Thymus (tissue), 11 donors: ENCODE measurements around the gene RPL32. TPM values are rescaled to one million over a fixed set of nuclear protein-coding genes. Genes with fewer than 3 reads are reported as not detected.

Source experiments
- DNase-seq, 9 donors: peaks; one replicate each; pipeline ENCODE4 v3.0.0-alpha.2; 2013; ENCODE audit warnings: low spot score in 9 of 9, low read depth in 6 of 9, missing footprints in 1 of 9
- H3K27ac ChIP-seq, 2 donors: one replicate each; pipeline ENCODE4 v1.5.1; 2013; ENCODE audit warnings: control low read depth in 1 of 2, low read depth in 1 of 2, low read length in 1 of 2, mild to moderate bottlenecking in 1 of 2, moderate library complexity in 1 of 2
- H3K27me3 ChIP-seq, 2 donors: one replicate each; pipeline ENCODE4 v1.5.1; 2013; ENCODE audit warnings: low read length in 1 of 2; ENCODE audit not compliant: control insufficient read depth in 2 of 2, insufficient read depth in 1 of 2
- H3K36me3 ChIP-seq, 2 donors: one replicate each; pipeline ENCODE4 v1.5.1; 2013; ENCODE audit warnings: low read length in 1 of 2, mild to moderate bottlenecking in 1 of 2, moderate library complexity in 1 of 2; ENCODE audit not compliant: control insufficient read depth in 2 of 2, insufficient read depth in 2 of 2
- H3K4me1 ChIP-seq, 2 donors: one replicate each; pipeline ENCODE4 v1.5.1; 2013; ENCODE audit warnings: low read length in 2 of 2; ENCODE audit not compliant: control insufficient read depth in 2 of 2, insufficient read depth in 2 of 2
- H3K4me3 ChIP-seq, 2 donors: one replicate each; pipeline ENCODE4 v1.5.1; 2013; ENCODE audit warnings: low read length in 2 of 2, control low read depth in 1 of 2, mild to moderate bottlenecking in 1 of 2
- H3K9me3 ChIP-seq, 2 donors: one replicate each; pipeline ENCODE4 v1.5.1; 2013; ENCODE audit warnings: low read length in 1 of 2, mild to moderate bottlenecking in 1 of 2; ENCODE audit not compliant: control insufficient read depth in 2 of 2, insufficient read depth in 1 of 2
- WGBS: extraction: QIAGEN DNeasy Blood & Tissue Kit; methylation state at CpG from one replicate; pipeline ENCODE4 v1.1.7; 2013; 5-methylcytosine and 5-hydroxymethylcytosine counted together
- polyA plus RNA-seq: library from polyadenylated mRNA; stranded (reverse); fragments of 200-250 nt; gene quantifications from one replicate; pipeline ENCODE4 v1.2.3, GENCODE V29; 2013
- total RNA-seq: library from RNA; stranded (reverse); fragments of 120-200 nt; gene quantifications from one replicate; pipeline ENCODE4 v1.2.4, GENCODE V29; 2013
- donor health status: healthy.

The RPL32 gene
- total and polyA plus RNA-seq, 2 donors: 3,219 to 3,281 TPM

DNA sequence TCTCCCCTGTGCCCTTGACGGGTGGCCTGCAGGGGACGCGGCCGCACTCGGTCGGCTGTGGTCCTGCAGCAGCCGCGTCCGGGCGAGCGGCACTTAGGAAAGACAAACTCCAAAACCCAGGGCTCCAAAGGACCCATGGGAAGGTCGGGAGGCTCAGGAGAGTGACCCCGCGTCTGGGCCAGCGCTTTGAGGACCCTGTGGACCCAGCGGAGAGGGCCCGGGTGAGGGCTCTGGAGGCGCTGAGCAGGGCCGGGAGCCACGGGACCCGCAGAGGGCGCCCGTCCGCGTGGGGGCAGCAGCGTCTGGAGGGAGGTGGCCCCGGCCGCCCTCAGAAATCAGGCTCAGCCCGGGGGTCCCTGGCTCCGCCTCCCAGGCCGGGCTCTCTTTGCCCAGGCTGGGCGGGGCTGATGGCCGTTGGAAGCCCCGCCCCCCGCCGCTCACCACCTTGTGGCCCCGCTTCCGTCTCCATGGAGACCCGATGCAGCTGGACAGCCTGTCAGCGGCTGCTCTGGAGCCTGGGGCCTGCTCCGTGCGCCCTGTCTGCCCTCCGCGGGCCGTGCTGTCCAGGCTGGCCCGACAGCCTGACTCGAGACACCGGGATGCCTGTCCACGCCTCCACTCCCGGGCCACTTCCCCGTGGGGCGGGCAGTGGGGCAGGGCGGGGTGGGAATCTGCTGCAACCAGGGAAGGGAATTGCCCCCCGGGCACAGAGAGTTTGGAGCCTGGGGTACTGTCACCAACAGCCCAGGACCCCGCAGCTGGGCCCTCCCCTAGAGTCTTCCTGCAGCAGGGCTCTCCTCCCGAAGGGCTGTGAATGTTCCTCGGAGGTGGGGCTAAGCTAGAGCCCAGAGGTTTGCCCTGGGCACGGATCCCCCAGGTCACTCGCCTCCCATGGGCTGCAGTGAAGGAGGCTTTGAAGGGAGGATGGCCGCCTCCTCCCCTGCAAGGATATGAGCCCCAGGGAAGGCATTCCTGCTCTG is 34.8 kb upstream of the RPL32 start:
- DNase-seq: peak in 2 of 9 donors; percentile 21 to 25
- Histone ChIP-seq H3K27me3 (peaks cover 0 to 25% of the 10 kb centered on the region in 2 donors), H3K4me1 (peaks cover 0 to 2% of the 10 kb centered on the region in 2 donors), H3K4me3 (no peak overlapping the region), H3K36me3 (no peaks in the 10 kb centered on the region), H3K27ac (no peak overlapping the region), H3K9me3 (no peaks in the 10 kb centered on the region)
- WGBS: 35% methylated on average over 60 of the region's 60 CpGs

DNA sequence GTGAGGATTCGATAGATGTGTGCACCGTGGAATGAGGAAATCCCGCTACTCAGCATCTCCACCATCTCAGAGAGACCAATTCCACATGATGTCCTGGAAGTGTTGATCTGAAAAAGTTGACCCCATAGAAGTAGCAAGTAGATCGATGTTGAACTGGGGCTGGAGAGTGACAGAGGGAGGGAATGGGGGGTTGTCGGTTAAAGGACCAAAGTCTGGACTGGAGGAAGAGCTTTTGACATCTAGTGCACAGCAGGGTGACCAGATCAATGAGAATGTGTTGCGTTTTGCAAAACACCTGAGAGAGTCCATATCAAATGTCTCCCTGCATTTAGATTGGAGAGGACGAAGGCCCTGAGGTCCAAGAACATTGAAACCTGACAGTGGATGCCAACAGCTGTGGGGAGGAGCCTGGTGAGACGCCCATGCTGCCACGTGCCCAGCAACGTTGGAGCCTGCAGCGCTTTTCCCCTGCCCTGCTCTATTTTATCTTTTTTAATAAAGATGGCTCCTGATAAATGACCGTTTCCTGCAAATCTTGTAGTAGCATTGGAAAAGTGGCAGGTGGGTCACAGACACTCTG is 30.1 kb upstream of the RPL32 start:
- Histone ChIP-seq H3K27ac (no peak overlapping the region), H3K4me1 (peaks cover 5 to 12% of the 10 kb centered on the region in 2 donors), H3K36me3 (no peaks in the 10 kb centered on the region), H3K27me3 (peaks cover 15 to 57% of the 10 kb centered on the region in 2 donors), H3K4me3 (no peak overlapping the region), H3K9me3 (no peaks in the 10 kb centered on the region)
- WGBS: 92% methylated on average over 12 of the region's 12 CpGs
- DNase-seq: no peak

DNA sequence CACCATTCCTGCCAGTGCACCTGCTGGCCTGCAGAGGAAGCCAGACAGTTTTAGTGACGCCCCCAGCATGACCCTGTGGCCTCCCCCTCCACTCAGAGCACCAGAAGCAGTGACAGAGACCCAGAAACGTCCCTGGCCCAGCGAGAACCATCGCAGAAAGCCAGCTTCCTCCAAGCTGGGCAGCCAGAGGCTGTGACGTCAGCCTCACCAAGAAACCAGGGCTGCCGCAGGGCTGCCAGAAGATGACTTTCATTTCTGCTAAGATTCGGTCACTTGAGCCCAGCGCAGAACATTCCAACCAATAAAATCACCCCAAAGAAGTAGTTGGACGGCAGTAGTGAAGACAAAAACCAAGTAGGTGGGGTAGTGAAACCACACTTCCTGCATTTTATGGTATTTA is 29.6 kb upstream of the RPL32 start:
- peaks cover 15 to 51% of the 10 kb centered on the region in 2 donors for H3K27me3 ChIP-seq
- H3K36me3 ChIP-seq: no peaks in the 10 kb centered on the region
- 74% methylated on average over 9 of the region's 9 CpGs for WGBS
- no peak for DNase-seq
- H3K9me3 ChIP-seq: no peaks in the 10 kb centered on the region
- H3K27ac ChIP-seq: no peak overlapping the region
- H3K4me3 ChIP-seq: no peak overlapping the region
- H3K4me1 ChIP-seq: peaks cover 5 to 10% of the 10 kb centered on the region in 2 donors

DNA sequence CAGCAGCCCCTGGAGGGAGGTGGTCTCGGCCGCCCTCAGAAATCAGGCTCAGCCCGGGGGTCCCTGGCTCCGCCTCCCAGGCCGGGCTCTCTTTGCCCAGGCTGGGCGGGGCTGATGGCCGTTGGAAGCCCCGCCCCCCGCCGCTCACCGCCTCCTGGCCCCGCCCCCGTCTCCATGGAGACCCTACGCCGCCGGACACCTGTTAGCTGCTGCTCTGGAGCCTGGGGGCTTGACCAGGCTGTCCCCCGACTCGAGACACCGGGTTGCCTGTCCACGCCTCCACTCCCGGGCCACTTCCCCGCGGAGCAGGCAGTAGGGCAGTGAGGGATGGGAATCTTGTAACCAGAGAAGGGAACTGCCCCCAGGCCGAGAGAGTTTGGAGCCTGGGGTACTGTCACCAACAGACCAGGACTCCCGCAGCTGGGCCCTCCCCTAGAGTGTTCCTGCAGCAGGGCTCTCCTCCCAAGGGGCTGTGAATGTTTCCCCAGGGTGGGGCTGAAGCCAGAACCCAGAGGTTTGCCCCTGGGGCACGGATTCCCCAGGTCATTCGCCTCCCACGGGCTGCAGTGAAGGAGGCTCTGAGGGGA is 27.8 kb upstream of the RPL32 start:
- Histone ChIP-seq H3K4me1 (peaks cover 5 to 10% of the 10 kb centered on the region in 2 donors), H3K27ac (no peak overlapping the region), H3K4me3 (peak overlapping the region in 1 of 2 donors; percentile 24), H3K36me3 (no peaks in the 10 kb centered on the region), H3K27me3 (peaks cover 15 to 43% of the 10 kb centered on the region in 2 donors), H3K9me3 (peaks cover 0 to 13% of the 10 kb centered on the region in 2 donors)
- DNase-seq: no peak
- 16% methylated on average over 28 of the region's 28 CpGs for WGBS

DNA sequence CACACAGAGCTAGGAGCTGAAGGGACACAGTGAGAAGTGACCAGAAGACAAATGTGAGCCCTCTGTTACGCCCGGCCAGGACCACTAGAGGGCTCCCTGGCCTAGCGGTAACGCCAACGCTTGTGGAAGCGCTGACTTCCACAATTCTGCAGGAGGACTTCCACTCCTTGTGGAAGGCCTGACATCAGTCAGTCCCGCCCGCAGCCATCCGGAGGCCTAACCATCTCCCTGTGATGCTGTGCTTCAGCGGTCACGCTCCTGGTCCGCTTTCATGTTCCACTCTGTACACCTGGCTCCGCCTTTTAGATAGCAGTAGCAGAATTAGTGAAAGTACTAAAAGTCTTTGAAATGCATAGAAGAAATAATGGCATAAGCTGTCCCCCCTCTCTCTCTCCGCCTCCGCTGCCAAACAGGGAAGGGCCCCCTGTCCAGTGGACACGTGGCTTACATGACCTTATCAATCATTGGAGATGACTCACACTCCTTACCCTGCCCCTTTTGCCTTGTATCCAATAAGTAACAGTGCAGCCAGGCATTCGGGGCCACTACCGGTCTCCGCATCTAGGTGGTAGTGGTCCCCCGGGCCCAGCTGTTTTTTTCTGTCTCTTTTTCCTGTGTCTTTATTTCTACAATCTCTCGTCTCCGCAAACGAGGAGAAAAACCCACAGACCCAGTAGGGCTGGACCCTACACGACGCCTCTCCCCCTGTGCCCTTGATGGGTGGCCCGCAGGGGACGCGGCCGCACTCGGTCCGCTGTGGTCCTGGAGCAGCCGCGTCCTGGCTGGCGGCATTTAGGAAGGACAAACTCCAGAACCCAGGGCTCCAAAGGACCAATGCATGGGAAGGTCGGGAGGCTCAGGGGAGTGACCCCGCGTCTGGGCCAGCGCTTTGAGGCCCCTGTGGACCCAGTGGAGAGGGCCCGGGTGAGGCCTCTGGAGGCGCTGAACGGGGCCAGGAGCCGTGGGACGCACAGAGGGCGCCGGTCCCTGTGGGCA is 27.0 kb upstream of the RPL32 start:
- Histone ChIP-seq H3K9me3 (peaks cover 0 to 13% of the 10 kb centered on the region in 2 donors), H3K36me3 (no peaks in the 10 kb centered on the region), H3K27ac (no peak overlapping the region), H3K4me1 (peaks cover 5 to 10% of the 10 kb centered on the region in 2 donors), H3K4me3 (peak overlapping the region in 1 of 2 donors; percentile 27), H3K27me3 (peaks cover 15 to 41% of the 10 kb centered on the region in 2 donors)
- 6% methylated on average over 45 of the region's 45 CpGs for WGBS
- DNase-seq: peak in 7 of 9 donors; percentile 24 to 70 (median 55)

DNA sequence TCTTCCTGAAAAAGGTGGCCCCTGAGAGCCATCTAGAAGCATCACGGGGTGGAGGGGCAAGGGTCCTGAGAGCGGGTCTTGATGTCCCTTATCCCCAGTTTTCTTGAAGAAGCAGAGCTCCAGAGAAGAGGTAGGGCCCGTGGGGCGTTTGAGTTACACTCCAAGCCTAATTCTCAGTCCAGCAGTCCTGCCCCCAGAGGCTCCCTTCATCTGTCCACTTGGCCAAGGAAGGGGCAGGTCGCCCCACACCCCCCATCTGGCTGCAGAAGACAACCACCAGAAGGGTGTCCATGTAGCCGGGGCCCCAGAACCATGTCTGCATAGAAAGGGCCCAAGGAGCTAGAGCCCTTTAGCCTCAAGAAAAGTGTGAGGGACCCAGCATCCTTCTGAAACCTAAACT is 25.5 kb upstream of the RPL32 start:
- no peak overlapping the region for H3K4me3 ChIP-seq
- H3K36me3 ChIP-seq: no peaks in the 10 kb centered on the region
- peaks cover 5 to 10% of the 10 kb centered on the region in 2 donors for H3K4me1 ChIP-seq
- 93% methylated on average over 6 of the region's 6 CpGs for WGBS
- no peak overlapping the region for H3K27ac ChIP-seq
- H3K9me3 ChIP-seq: peaks cover 0 to 13% of the 10 kb centered on the region in 2 donors
- no peak for DNase-seq
- H3K27me3 ChIP-seq: peaks cover 15 to 41% of the 10 kb centered on the region in 2 donors

DNA sequence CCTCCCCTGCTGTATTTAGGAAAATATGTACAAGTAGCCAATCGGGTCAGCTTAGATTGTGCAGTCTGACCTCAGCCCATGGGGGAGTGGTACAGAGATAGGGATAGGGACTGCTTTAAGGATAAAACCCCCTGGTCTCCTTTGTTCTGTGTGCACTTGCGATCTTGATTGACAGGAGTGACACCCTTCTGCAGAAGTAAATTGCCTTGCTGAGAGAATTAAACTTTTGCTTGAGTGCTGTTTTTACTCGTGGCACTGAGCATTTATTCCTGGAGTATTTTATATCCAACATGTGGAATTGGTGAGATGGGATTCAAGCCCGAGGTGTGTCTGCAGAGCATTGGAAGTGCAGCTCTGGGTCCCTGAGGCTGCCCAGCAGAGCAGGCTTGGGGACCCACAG is 23.9 kb upstream of the RPL32 start:
- no peak for DNase-seq
- peaks cover 5 to 10% of the 10 kb centered on the region in 2 donors for H3K4me1 ChIP-seq
- peaks cover 15 to 32% of the 10 kb centered on the region in 2 donors for H3K27me3 ChIP-seq
- no peak overlapping the region for H3K4me3 ChIP-seq
- H3K9me3 ChIP-seq: peaks cover 0 to 13% of the 10 kb centered on the region in 2 donors
- H3K36me3 ChIP-seq: no peaks in the 10 kb centered on the region
- WGBS: 96% methylated on average over 4 of the region's 4 CpGs
- no peak overlapping the region for H3K27ac ChIP-seq

DNA sequence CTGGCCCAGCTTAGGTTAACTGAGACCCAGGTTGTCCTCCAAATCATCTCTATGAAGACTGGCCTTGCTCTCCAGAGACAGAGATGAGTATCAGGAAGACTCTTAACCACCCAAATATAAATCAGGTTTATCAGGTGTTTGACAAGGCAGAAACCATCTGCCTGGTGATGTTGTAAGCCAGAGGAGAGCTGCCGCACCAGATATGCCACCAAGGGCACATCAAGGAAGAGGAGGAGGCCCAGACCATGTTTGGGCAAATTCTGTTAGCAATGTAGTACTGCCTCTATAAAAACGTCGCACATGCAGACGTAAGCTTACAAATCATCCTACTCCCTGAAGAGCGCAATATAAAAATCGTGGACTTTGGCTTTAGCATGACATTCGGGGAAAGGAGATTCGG is 21.0 kb upstream of the RPL32 start:
- Histone ChIP-seq H3K36me3 (no peaks in the 10 kb centered on the region), H3K27me3 (peaks cover 0 to 6% of the 10 kb centered on the region in 2 donors), H3K4me3 (no peak overlapping the region), H3K27ac (no peak overlapping the region), H3K9me3 (peaks cover 0 to 13% of the 10 kb centered on the region in 2 donors), H3K4me1 (no peaks in the 10 kb centered on the region)
- no peak for DNase-seq
- WGBS: 98% methylated on average over 8 of the region's 8 CpGs
